HT1080 (cell line): ENCODE measurements around the gene RNF4. TPM values are rescaled to one million over a fixed set of nuclear protein-coding genes. Genes with fewer than 3 reads are reported as not detected.

Source experiments
- DNase-seq: peaks from one replicate; pipeline ENCODE4 v3.0.0-alpha.2; 2015; ENCODE audit warnings: low read depth
- total RNA-seq: library from RNA; depleted of rRNA; stranded (reverse); fragments of >200 nt; shearing (Covaris generic); gene quantifications from 2 replicates; pipeline ENCODE4 v1.2.3, GENCODE V29; 2014

RNF4 gene
- total RNA-seq, 1 experiment from 2014 or later, result 97.7 TPM

GRCh38 chr4:2437475-2438215 lies 31.3 kb upstream of the RNF4 start:
- no peak for DNase-seq

- no peak for DNase-seq
These were observed 29.8 kb upstream of the RNF4 start for GRCh38 chr4:2438822-2439718.

- peak; percentile 65 for DNase-seq
These were observed 27.3 kb upstream of the RNF4 start for GRCh38 chr4:2441393-2442174.

- no peak for DNase-seq
These were observed 26.5 kb upstream of the RNF4 start for GRCh38 chr4:2442175-2442993.

- DNase-seq, result no peak
These were observed 25.7 kb upstream of the RNF4 start for GRCh38 chr4:2443061-2443730.

GRCh38 chr4:2443956-2444740 lies 24.8 kb upstream of the RNF4 start:
- no peak for DNase-seq

GRCh38 chr4:2445130-2445529 lies 23.8 kb upstream of the RNF4 start:
- no peak for DNase-seq

GRCh38 chr4:2445571-2445970 lies 23.3 kb upstream of the RNF4 start:
- no peak for DNase-seq

- no peak for DNase-seq
These were observed 22.0 kb upstream of the RNF4 start for GRCh38 chr4:2446656-2447564.

GRCh38 chr4:2448589-2448988 lies 20.3 kb upstream of the RNF4 start:
- no peak for DNase-seq

- no peak for DNase-seq
These were observed 19.9 kb upstream of the RNF4 start for GRCh38 chr4:2449051-2449450.

GRCh38 chr4:2449511-2450392 lies 19.2 kb upstream of the RNF4 start:
- DNase-seq, result no peak

- no peak for DNase-seq
These were observed 18.4 kb upstream of the RNF4 start for GRCh38 chr4:2450394-2451035.

GRCh38 chr4:2451036-2451520 lies 17.8 kb upstream of the RNF4 start:
- no peak for DNase-seq

- no peak for DNase-seq
These were observed 16.8 kb upstream of the RNF4 start for GRCh38 chr4:2451821-2452785.
